ENCODE measurements around the gene TNS4.
A peak's percentile ranks its signal among the peaks of the same experiment; 100 is the strongest.

The TNS4 gene

GRCh38 chr17:40496634-40497420, 4.6 kb downstream of the TNS4 start:
- H3K27ac ChIP-seq: no peak overlapping the region

GRCh38 chr17:40496170-40496569, 5.3 kb downstream of the TNS4 start:
- no peak overlapping the region for H3K27ac ChIP-seq

More at GRCh38 chr17:40496634-40497420, 4.6 kb downstream of the TNS4 start:
- TF ChIP-seq ZFX (IDR thresholded peaks at IDR 0.05): no peak
- TF ChIP-seq, protein P1, sequence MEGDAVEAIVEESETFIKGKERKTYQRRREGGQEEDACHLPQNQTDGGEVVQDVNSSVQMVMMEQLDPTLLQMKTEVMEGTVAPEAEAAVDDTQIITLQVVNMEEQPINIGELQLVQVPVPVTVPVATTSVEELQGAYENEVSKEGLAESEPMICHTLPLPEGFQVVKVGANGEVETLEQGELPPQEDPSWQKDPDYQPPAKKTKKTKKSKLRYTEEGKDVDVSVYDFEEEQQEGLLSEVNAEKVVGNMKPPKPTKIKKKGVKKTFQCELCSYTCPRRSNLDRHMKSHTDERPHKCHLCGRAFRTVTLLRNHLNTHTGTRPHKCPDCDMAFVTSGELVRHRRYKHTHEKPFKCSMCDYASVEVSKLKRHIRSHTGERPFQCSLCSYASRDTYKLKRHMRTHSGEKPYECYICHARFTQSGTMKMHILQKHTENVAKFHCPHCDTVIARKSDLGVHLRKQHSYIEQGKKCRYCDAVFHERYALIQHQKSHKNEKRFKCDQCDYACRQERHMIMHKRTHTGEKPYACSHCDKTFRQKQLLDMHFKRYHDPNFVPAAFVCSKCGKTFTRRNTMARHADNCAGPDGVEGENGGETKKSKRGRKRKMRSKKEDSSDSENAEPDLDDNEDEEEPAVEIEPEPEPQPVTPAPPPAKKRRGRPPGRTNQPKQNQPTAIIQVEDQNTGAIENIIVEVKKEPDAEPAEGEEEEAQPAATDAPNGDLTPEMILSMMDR (conservative IDR thresholded peaks at IDR 0.05): no peak

GRCh38 chr17:40495140-40495539, 6.3 kb downstream of the TNS4 start:
- TF ChIP-seq, protein P1 (conservative IDR thresholded peaks at IDR 0.05): no peak
- no peak for TF ChIP-seq ZFX (IDR thresholded peaks at IDR 0.05)
- no peak overlapping the region for H3K27ac ChIP-seq

More at GRCh38 chr17:40496170-40496569, 5.3 kb downstream of the TNS4 start:
- TF ChIP-seq, protein P1 (conservative IDR thresholded peaks at IDR 0.05): no peak
- no peak for TF ChIP-seq ZFX (IDR thresholded peaks at IDR 0.05)

GRCh38 chr17:40493697-40494096, 7.7 kb downstream of the TNS4 start:
- H3K27ac ChIP-seq: no peak overlapping the region

GRCh38 chr17:40491486-40491885, 9.9 kb downstream of the TNS4 start:
- TF ChIP-seq, protein P1 (conservative IDR thresholded peaks at IDR 0.05): no peak
- TF ChIP-seq ZFX (IDR thresholded peaks at IDR 0.05): no peak
- H3K27ac ChIP-seq: no peak overlapping the region

More at GRCh38 chr17:40493697-40494096, 7.7 kb downstream of the TNS4 start:
- TF ChIP-seq, protein P1 (conservative IDR thresholded peaks at IDR 0.05): no peak
- no peak for TF ChIP-seq ZFX (IDR thresholded peaks at IDR 0.05)

GRCh38 chr17:40490982-40491381, 10.4 kb downstream of the TNS4 start:
- peak overlapping the region; percentile 8; the same call in 1 of the 2 replicates for H3K27ac ChIP-seq
- no peak for TF ChIP-seq ZFX (IDR thresholded peaks at IDR 0.05)
- TF ChIP-seq, protein P1 (conservative IDR thresholded peaks at IDR 0.05): no peak

DNA sequence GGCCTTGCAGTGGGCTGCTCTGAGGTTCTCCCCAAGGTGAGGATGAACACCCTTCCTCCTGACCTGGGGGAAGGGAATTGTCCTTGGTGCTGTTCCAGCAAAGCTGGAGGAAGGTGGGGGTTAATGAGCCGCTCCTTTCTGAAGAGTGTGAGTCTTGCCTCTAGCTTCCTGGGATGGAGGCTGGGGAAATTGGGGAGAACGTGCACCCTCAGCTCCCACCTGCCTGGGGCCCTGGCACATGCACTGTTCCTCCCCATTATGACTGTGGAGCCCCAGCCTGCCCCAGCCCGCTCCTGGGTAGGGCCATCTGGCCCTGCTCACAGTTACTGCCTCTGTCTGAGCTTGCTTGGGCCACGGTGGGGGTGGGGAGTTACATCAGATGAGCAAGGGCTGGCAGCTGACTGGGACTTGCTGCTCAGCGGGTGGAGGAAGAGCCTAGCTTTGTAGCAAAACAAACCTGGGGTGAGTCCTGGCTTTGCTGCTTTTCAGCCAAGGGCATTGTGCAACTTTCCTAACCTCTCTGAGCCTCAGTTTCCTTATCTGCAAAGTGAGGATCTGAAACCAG, 11.1 kb downstream of the TNS4 start:
- TF ChIP-seq ZFX (IDR thresholded peaks at IDR 0.05): no peak
- TF ChIP-seq, protein P1 (conservative IDR thresholded peaks at IDR 0.05): no peak
- H3K27ac ChIP-seq: peak overlapping the region; percentile 8; the same call in 1 of the 2 replicates
